SU-DHL-6 (cell line): ENCODE results near the gene IFT122.
"Not testable (repeated sequence)": the region's sequence is repeated elsewhere in the genome, so short reads cannot be mapped to it uniquely, and the experiment has no call there.

ENCODE experiments used
- EZH2phosphoT487 ChIP-seq: fragments of 200-600 bp; sonication (generic), shearing (Covaris generic); conservative IDR thresholded peaks from 2 replicates; pipeline ENCODE4 v1.6.1; 2018; ENCODE audit warnings: mild to moderate bottlenecking, antibody characterized with exemption, low read length, moderate library complexity, mixed read lengths
- TF ChIP-seq, protein P1 (sequence below): fragments of 200-600 bp; sonication (generic); IDR thresholded peaks from one replicate; pipeline ENCODE4 v1.5.1; 2017; ENCODE audit warnings: antibody characterized with exemption, mild to moderate bottlenecking, low read length, moderate library complexity; ENCODE audit not compliant: insufficient read depth, poor library complexity, severe bottlenecking

DNA sequence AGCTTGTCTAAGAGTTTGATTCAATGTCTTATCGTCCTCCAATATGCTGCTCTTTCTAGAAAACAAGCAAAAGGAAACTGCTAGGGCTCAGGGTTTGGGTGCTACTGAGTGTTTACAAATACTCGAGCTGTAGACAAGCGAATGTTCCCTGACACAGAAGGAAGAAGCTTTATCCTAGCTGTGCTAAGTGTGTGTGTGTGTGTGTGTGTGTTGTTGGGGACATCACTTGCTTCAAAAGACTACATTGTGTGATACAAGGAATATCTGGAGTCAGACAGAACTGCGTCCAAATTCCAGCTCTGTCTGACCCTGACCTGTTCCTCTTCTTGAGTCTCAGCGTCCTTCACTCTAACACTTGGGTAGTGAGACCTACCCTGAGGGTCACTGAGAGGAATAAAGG, 54.5 kb downstream of the IFT122 start:
- TF ChIP-seq, protein P1, sequence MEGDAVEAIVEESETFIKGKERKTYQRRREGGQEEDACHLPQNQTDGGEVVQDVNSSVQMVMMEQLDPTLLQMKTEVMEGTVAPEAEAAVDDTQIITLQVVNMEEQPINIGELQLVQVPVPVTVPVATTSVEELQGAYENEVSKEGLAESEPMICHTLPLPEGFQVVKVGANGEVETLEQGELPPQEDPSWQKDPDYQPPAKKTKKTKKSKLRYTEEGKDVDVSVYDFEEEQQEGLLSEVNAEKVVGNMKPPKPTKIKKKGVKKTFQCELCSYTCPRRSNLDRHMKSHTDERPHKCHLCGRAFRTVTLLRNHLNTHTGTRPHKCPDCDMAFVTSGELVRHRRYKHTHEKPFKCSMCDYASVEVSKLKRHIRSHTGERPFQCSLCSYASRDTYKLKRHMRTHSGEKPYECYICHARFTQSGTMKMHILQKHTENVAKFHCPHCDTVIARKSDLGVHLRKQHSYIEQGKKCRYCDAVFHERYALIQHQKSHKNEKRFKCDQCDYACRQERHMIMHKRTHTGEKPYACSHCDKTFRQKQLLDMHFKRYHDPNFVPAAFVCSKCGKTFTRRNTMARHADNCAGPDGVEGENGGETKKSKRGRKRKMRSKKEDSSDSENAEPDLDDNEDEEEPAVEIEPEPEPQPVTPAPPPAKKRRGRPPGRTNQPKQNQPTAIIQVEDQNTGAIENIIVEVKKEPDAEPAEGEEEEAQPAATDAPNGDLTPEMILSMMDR = not testable (repeated sequence)
- not testable (repeated sequence) for TF ChIP-seq EZH2phosphoT487
